GM21737 (cell line): Measurements from ENCODE around the gene MBOAT7.
"Not testable (repeated sequence)": the region's sequence is repeated elsewhere in the genome, so short reads cannot be mapped to it uniquely, and the experiment has no call there.

Experiments used
- ATAC-seq: cut with Tn5 transposase; IDR thresholded peaks from one replicate; pipeline ENCODE4 v1.9.1; 2021; ENCODE audit warnings: mild to moderate bottlenecking, moderate library complexity; ENCODE audit not compliant: unreplicated experiment

Gene MBOAT7

GRCh38 chr19:54209058-54209810, 19.9 kb upstream of the MBOAT7 start:
- ATAC-seq, result no peak

GRCh38 chr19:54208784-54209057, 19.3 kb upstream of the MBOAT7 start:
- ATAC-seq, result no peak

GRCh38 chr19:54207983-54208783, 18.8 kb upstream of the MBOAT7 start:
- peak; percentile 28 for ATAC-seq

GRCh38 chr19:54207676-54207982, 18.2 kb upstream of the MBOAT7 start:
- ATAC-seq, result no peak

GRCh38 chr19:54207193-54207592, 17.8 kb upstream of the MBOAT7 start:
- not testable (repeated sequence) for ATAC-seq

- ATAC-seq, result no peak
Measured at GRCh38 chr19:54206831-54207177, 17.4 kb upstream of the MBOAT7 start.

- no peak for ATAC-seq
Measured at GRCh38 chr19:54206030-54206830, 16.9 kb upstream of the MBOAT7 start.

GRCh38 chr19:54204767-54205468, 15.5 kb upstream of the MBOAT7 start:
- no peak for ATAC-seq

GRCh38 chr19:54203151-54203611, 13.8 kb upstream of the MBOAT7 start:
- ATAC-seq, result no peak

GRCh38 chr19:54201980-54202379, 12.6 kb upstream of the MBOAT7 start:
- ATAC-seq, result no peak

GRCh38 chr19:54201172-54201701, 11.9 kb upstream of the MBOAT7 start:
- ATAC-seq, result no peak

- ATAC-seq, result no peak
Measured at GRCh38 chr19:54199401-54199800, 10.0 kb upstream of the MBOAT7 start.

- no peak for ATAC-seq
Measured at GRCh38 chr19:54197121-54197520, 7.7 kb upstream of the MBOAT7 start.

GRCh38 chr19:54196536-54196935, 7.2 kb upstream of the MBOAT7 start:
- ATAC-seq, result no peak

- not testable (repeated sequence) for ATAC-seq
Measured at GRCh38 chr19:54194463-54194862, 5.1 kb upstream of the MBOAT7 start.

GRCh38 chr19:54193011-54193410, 3.6 kb upstream of the MBOAT7 start:
- ATAC-seq, result no peak

- ATAC-seq, result no peak
Measured at GRCh38 chr19:54191811-54192453, 2.6 kb upstream of the MBOAT7 start.

GRCh38 chr19:54191011-54191810, 1.8 kb upstream of the MBOAT7 start, which contains the start of gene TSEN34:
TSEN34 (plus strand) TSS chr19:54191308; CDS start chr19:54191365, 57 bp downstream.
- peak; percentile 26 for ATAC-seq

- peak; percentile 42 for ATAC-seq
Measured at GRCh38 chr19:54190503-54191010, 1.2 kb upstream of the MBOAT7 start.
